ENCODE data around the gene OTUD3.

GRCh38 chr1:19845555-19845954 is 36.6 kb upstream of the OTUD3 start:
- TF ChIP-seq CTCF (IDR thresholded peaks at IDR 0.05; ENCODE audit: low read depth, low read length, poor library complexity, severe bottlenecking), result no peak
- TF ChIP-seq EZH2phosphoT487 (IDR thresholded peaks at IDR 0.05; ENCODE audit: borderline replicate concordance, low read length), result no peak
